ENCODE results near the gene EMILIN2. TPM values are rescaled to one million over a fixed set of nuclear protein-coding genes. Genes with fewer than 3 reads are reported as not detected.

The EMILIN2 gene
- total and polyA plus RNA-seq, 2 of the 8 experiments (the other 6 are each of a cell fraction or from before 2014, with no cell fraction given), result 6.0 to 7.5 TPM

- TF ChIP-seq HDAC2 (IDR thresholded peaks at IDR 0.05; ENCODE audit: borderline replicate concordance in 1 of 2, low read depth in 2 of 2, low read length in 2 of 2) (no peak), RFX5 (IDR thresholded peaks at IDR 0.05; ENCODE audit: borderline replicate concordance, low read depth, low read length) (no peak), POLR2A (IDR thresholded peaks at IDR 0.05; ENCODE audit: control extremely low read depth in 1 of 2, low read depth in 2 of 2, low read length in 2 of 2) (no peak)
These were observed 72.2 kb downstream of the EMILIN2 start (continued) for GRCh38 chr18:2918761-2919550.
